ENCODE data around the gene MAD1L1.

- TF ChIP-seq CTCF (tag by site-specific recombination; IDR thresholded peaks at IDR 0.05) (no peak), ZSCAN18 (tag by site-specific recombination; IDR thresholded peaks at IDR 0.05) (no peak), ZNF24 (tag by site-specific recombination; IDR thresholded peaks at IDR 0.05) (no peak), FEZF1 (tag by site-specific recombination; IDR thresholded peaks at IDR 0.05) (no peak), ZNF76 (tag by site-specific recombination; IDR thresholded peaks at IDR 0.05; ENCODE audit: borderline replicate concordance, low read depth) (no peak), ZNF776 (tag by site-specific recombination; IDR thresholded peaks at IDR 0.05; ENCODE audit: borderline replicate concordance) (no peak), ZBTB8A (tag by site-specific recombination; IDR thresholded peaks at IDR 0.05) (no peak)
Measured at GRCh38 chr7:2245883-2246675, 13.3 kb upstream of the MAD1L1 start.

All from HEK293 (cell line).